Thoracic aorta (tissue), 2 donors: ENCODE results near the gene CLN3. TPM values are rescaled to one million over a fixed set of nuclear protein-coding genes. Genes with fewer than 3 reads are reported as not detected.
"Not testable (repeated sequence)": the region's sequence is repeated elsewhere in the genome, so short reads cannot be mapped to it uniquely, and the experiment has no call there.

Experiments used
- ATAC-seq: fragments of 150-250 bp; one replicate; pipeline ENCODE4 v1.8.0; 2017; ENCODE audit warnings: low read depth; ENCODE audit not compliant: insufficient number of reproducible peaks, low FRiP score
- DNase-seq: peaks from one replicate; pipeline ENCODE4 v3.0.0-alpha.2; 2020; ENCODE audit warnings: low spot score
- H3K27ac ChIP-seq, 2 donors: fragments of 200-600 bp; sonication (generic); 1 replicate in 1 of 2; 2 replicates in 1 of 2; pipeline ENCODE4 v1.5.1; 2016; ENCODE audit warnings: mild to moderate bottlenecking in 2 of 2, moderate library complexity in 2 of 2
- H3K27me3 ChIP-seq: fragments of 200-600 bp; sonication (generic); replicated peaks from 2 replicates; pipeline ENCODE4 v1.6.0; 2016; ENCODE audit warnings: mild to moderate bottlenecking; ENCODE audit not compliant: insufficient read depth
- H3K36me3 ChIP-seq: fragments of 200-600 bp; sonication (generic); one replicate; pipeline ENCODE4 v1.5.1; 2016
- H3K4me1 ChIP-seq, 2 donors: fragments of 200-600 bp; sonication (generic); 1 replicate in 1 of 2; 2 replicates in 1 of 2; pipeline versions ENCODE4 v1.5.1 to v1.6.0; 2016; ENCODE audit warnings: low read depth in 2 of 2, mild to moderate bottlenecking in 1 of 2; ENCODE audit not compliant: control insufficient read depth in 1 of 2
- H3K4me3 ChIP-seq: fragments of 200-600 bp; sonication (generic); 2 replicates; pipeline ENCODE4 v1.5.1; 2016; ENCODE audit warnings: mild to moderate bottlenecking
- H3K9me3 ChIP-seq: fragments of 200-600 bp; sonication (generic); 2 replicates; pipeline ENCODE4 v1.5.1; 2016
- CTCF ChIP-seq: fragments of 200-600 bp; sonication (generic); IDR thresholded peaks from one replicate; pipeline ENCODE4 v1.5.1; 2019; ENCODE audit warnings: antibody characterized with exemption
- total RNA-seq, 2 donors: library from RNA; depleted of rRNA; stranded (reverse); fragments of >200 nt; gene quantifications; one replicate each; pipeline versions ENCODE4 v1.1.0 to v1.2.3, GENCODE V29; 2016

CLN3 gene
- total RNA-seq, 2 donors from 2014 or later, result 16.9 to 25.2 TPM

- no peak for ATAC-seq
- DNase-seq, result no peak
Measured at GRCh38 chr16:28477311-28477920, 14.5 kb downstream of the CLN3 start.

GRCh38 chr16:28475221-28475620 is 16.7 kb downstream of the CLN3 start:
- Histone ChIP-seq H3K27ac (no peak overlapping the region), H3K4me3 (no peak overlapping the region), H3K27me3 (no peaks in the 10 kb centered on the region), H3K4me1 (no peaks in the 10 kb centered on the region), H3K9me3 (no peaks in the 10 kb centered on the region), H3K36me3 (peaks cover 26% of the 10 kb centered on the region)
- DNase-seq, result no peak
- TF ChIP-seq CTCF, result no peak
- ATAC-seq, result no peak

More at GRCh38 chr16:28477311-28477920, 14.5 kb downstream of the CLN3 start:
- Histone ChIP-seq H3K36me3 (peaks cover 34% of the 10 kb centered on the region), H3K4me1 (no peaks in the 10 kb centered on the region), H3K27ac (no peak overlapping the region), H3K27me3 (no peaks in the 10 kb centered on the region), H3K9me3 (no peaks in the 10 kb centered on the region), H3K4me3 (no peak overlapping the region)
- no peak for TF ChIP-seq CTCF

- Histone ChIP-seq H3K27ac (no peak overlapping the region), H3K9me3 (no peaks in the 10 kb centered on the region), H3K36me3 (peaks cover 17% of the 10 kb centered on the region), H3K27me3 (no peaks in the 10 kb centered on the region), H3K4me3 (no peak overlapping the region), H3K4me1 (no peaks in the 10 kb centered on the region)
- no peak for ATAC-seq
- no peak for TF ChIP-seq CTCF
- no peak for DNase-seq
Measured at GRCh38 chr16:28473714-28474265, 18.1 kb downstream of the CLN3 start.

- DNase-seq, H3K27me3 ChIP-seq, H3K27ac ChIP-seq, H3K9me3 ChIP-seq, ATAC-seq, H3K36me3 ChIP-seq, H3K4me1 ChIP-seq, H3K4me3 ChIP-seq: not testable (repeated sequence)
Measured at GRCh38 chr16:28447081-28447480, 44.8 kb downstream of the CLN3 start.

- H3K36me3 ChIP-seq, H3K9me3 ChIP-seq, ATAC-seq, H3K27ac ChIP-seq, H3K4me3 ChIP-seq, DNase-seq, H3K27me3 ChIP-seq, H3K4me1 ChIP-seq: not testable (repeated sequence)
Measured at GRCh38 chr16:28446388-28446787, 45.5 kb downstream of the CLN3 start.

GRCh38 chr16:28443943-28444342 is 47.9 kb downstream of the CLN3 start:
- H3K27me3 ChIP-seq, DNase-seq, H3K9me3 ChIP-seq, H3K4me1 ChIP-seq, H3K36me3 ChIP-seq, ATAC-seq, H3K27ac ChIP-seq, H3K4me3 ChIP-seq: not testable (repeated sequence)

GRCh38 chr16:28438899-28439298 is 53.0 kb downstream of the CLN3 start:
- not testable (repeated sequence) for DNase-seq, H3K27me3 ChIP-seq, H3K36me3 ChIP-seq, H3K4me3 ChIP-seq, H3K27ac ChIP-seq, ATAC-seq, H3K9me3 ChIP-seq, H3K4me1 ChIP-seq

- H3K4me3 ChIP-seq, DNase-seq, H3K9me3 ChIP-seq, H3K36me3 ChIP-seq, ATAC-seq, H3K4me1 ChIP-seq, H3K27ac ChIP-seq, H3K27me3 ChIP-seq: not testable (repeated sequence)
Measured at GRCh38 chr16:28435340-28435739, 56.5 kb downstream of the CLN3 start.
